Endothelial cell of umbilical vein (primary cell): Measurements from ENCODE around the gene CLIP4. TPM values are rescaled to one million over a fixed set of nuclear protein-coding genes. Genes with fewer than 3 reads are reported as not detected.

ENCODE experiments used
- BruUV-seq: library from RNA; stranded (reverse); fragments of 400-500 nt; replicated peaks from 2 replicates; lab custom pipeline; 2021; lab: Mats Ljungman, UMichigan
- CTCF ChIA-PET: fragments of 300-600, 350-600 bp; sonication (Branson Sonifier 250); formaldehyde crosslinking; loops from one replicate; lab custom pipeline; 2021; ENCODE audit warnings: antibody characterized with exemption, inconsistent platforms; lab: Charles Lee
- POLR2A ChIA-PET: fragments of 300-600, 350-600 bp; sonication (Branson Sonifier 250); formaldehyde crosslinking; loops from one replicate; lab custom pipeline; 2021; ENCODE audit warnings: antibody characterized with exemption, inconsistent platforms; lab: Charles Lee
- DNase-seq: peaks from one replicate; pipeline ENCODE4 v3.0.0-alpha.2; 2011; ENCODE audit warnings: low read depth, low spot score
- FAIRE-seq: peaks from 2 replicates; lab custom pipeline; 2011; peaks lifted over from hg19 to GRCh38; lab: Jason Lieb, UNC
- H2AFZ ChIP-seq: 2 replicates; pipeline ENCODE4 v1.6.0; 2012; ENCODE audit warnings: low read depth, low read length, control low read depth, inconsistent platforms
- H3K27ac ChIP-seq: 2 replicates; pipeline ENCODE4 v1.5.1; 2011; ENCODE audit warnings: low read depth, mild to moderate bottlenecking, control low read depth, low read length, moderate library complexity; ENCODE audit not compliant: insufficient read depth
- H3K27me3 ChIP-seq, 2 experiments: 2 replicates each; pipeline versions ENCODE4 v1.6.0 to v1.6.1; 2011; ENCODE audit warnings: low read length in 2 of 2, mixed read lengths in 1 of 2; ENCODE audit not compliant: control insufficient read depth in 2 of 2, insufficient read depth in 2 of 2
- H3K36me3 ChIP-seq, 2 experiments: 2 replicates in 1 of 2; 3 replicates in 1 of 2; pipeline ENCODE4 v1.5.1; 2011; ENCODE audit warnings: low read length in 2 of 2, mild to moderate bottlenecking in 1 of 2, moderate library complexity in 1 of 2; ENCODE audit not compliant: control insufficient read depth in 2 of 2, insufficient read depth in 2 of 2; ENCODE audit errors: extremely low read depth in 1 of 2
- H3K4me1 ChIP-seq: 3 replicates; pipeline ENCODE4 v1.5.1; 2011; ENCODE audit warnings: mild to moderate bottlenecking, low read length; ENCODE audit not compliant: control insufficient read depth, insufficient read depth; ENCODE audit errors: extremely low read depth
- H3K4me2 ChIP-seq: 2 replicates; pipeline ENCODE4 v1.6.1; 2011; ENCODE audit warnings: low read length, control low read depth, mixed read lengths; ENCODE audit not compliant: insufficient read depth
- H3K4me3 ChIP-seq, 3 experiments: fragments of 200-600 bp in 1 of 3; sonication (generic), shearing (Covaris generic) in 1 of 3; replicated peaks in 1 of 3; 2 replicates each; pipeline ENCODE4 v1.5.1; 2011 to 2016; ENCODE audit warnings: control low read depth in 3 of 3, low read length in 3 of 3, mild to moderate bottlenecking in 2 of 3, inconsistent platforms in 1 of 3, low read depth in 1 of 3, moderate library complexity in 1 of 3; ENCODE audit not compliant: insufficient read depth in 1 of 3
- H3K79me2 ChIP-seq: 2 replicates; pipeline ENCODE4 v1.6.0; 2012; ENCODE audit warnings: low read length, inconsistent platforms; ENCODE audit not compliant: control insufficient read depth, insufficient read depth
- H3K9ac ChIP-seq: replicated peaks from 2 replicates; pipeline ENCODE3; 2011; ENCODE audit warnings: low read length, control low read depth; ENCODE audit not compliant: insufficient read depth; ENCODE audit errors: extremely low read depth
- H3K9me1 ChIP-seq: replicated peaks from 3 replicates; pipeline ENCODE4 v1.6.0; 2011; ENCODE audit warnings: mild to moderate bottlenecking, low read length; ENCODE audit not compliant: control insufficient read depth, insufficient read depth; ENCODE audit errors: extremely low read depth
- H3K9me3 ChIP-seq: replicated peaks from 2 replicates; pipeline ENCODE4 v1.5.1; 2012; ENCODE audit warnings: low read length, inconsistent platforms; ENCODE audit not compliant: control insufficient read depth, insufficient read depth
- H4K20me1 ChIP-seq: replicated peaks from 2 replicates; pipeline ENCODE3; 2011; ENCODE audit warnings: mild to moderate bottlenecking, low read length; ENCODE audit not compliant: control insufficient read depth, insufficient read depth; ENCODE audit errors: extremely low read depth
- EZH2 ChIP-seq: IDR thresholded peaks from 2 replicates; pipeline ENCODE4 v1.6.1; 2012; ENCODE audit warnings: borderline replicate concordance, low read depth, mild to moderate bottlenecking, moderate library complexity, low read length, inconsistent platforms; ENCODE audit not compliant: severe bottlenecking
- FOS ChIP-seq: IDR thresholded peaks from 2 replicates; pipeline ENCODE4 v1.6.1; 2011; ENCODE audit warnings: mild to moderate bottlenecking, low read length, moderate library complexity, borderline replicate concordance; ENCODE audit not compliant: insufficient read depth
- GATA2 ChIP-seq: IDR thresholded peaks from 2 replicates; pipeline ENCODE4 v1.7.0; 2011; ENCODE audit warnings: low read depth, mild to moderate bottlenecking, moderate library complexity, mixed read lengths, low read length; ENCODE audit not compliant: insufficient read length, insufficient read depth
- JUN ChIP-seq: IDR thresholded peaks from 2 replicates; pipeline ENCODE4 v1.6.1; 2011; ENCODE audit warnings: borderline replicate concordance, low read depth; ENCODE audit not compliant: insufficient read length, insufficient read depth
- MAX ChIP-seq: IDR thresholded peaks from 2 replicates; pipeline ENCODE4 v1.6.1; 2011; ENCODE audit not compliant: insufficient read depth, insufficient read length
- MYC ChIP-seq: IDR thresholded peaks from one replicate; pipeline ENCODE4 v1.6.1; 2011; ENCODE audit warnings: mild to moderate bottlenecking, low read depth, low read length
- POLR2A ChIP-seq: IDR thresholded peaks from 2 replicates; pipeline ENCODE4 v1.6.1; 2012; ENCODE audit warnings: low read depth, mild to moderate bottlenecking, control low read depth, low read length
- POLR2AphosphoS5 ChIP-seq: IDR thresholded peaks from 2 replicates; pipeline ENCODE4 v1.6.1; 2012; ENCODE audit warnings: low read depth, mild to moderate bottlenecking, control low read depth, low read length, moderate library complexity; ENCODE audit not compliant: insufficient read depth
- dilution Hi-C: fragments of 300-500 bp; cut with MboI; formaldehyde crosslinking; loops from one replicate; pipeline ENCODE4 v1.15.0; 2019; ENCODE audit warnings: low sequenced_read_pairs; ENCODE audit not compliant: extremely low pct_ligation_motif_present
- intact Hi-C: fragments of 100-400 bp; cut with micrococcal nuclease; formaldehyde crosslinking; loops from one replicate; pipeline ENCODE4 v1.10.0; 2022
- polyA plus RNA-seq, 4 experiments: library from polyadenylated mRNA; depleted of rRNA in 3 of 4; stranded (reverse) in 3 of 4; unstranded in 1 of 4; fragments of >200 nt; gene quantifications; 2 replicates each; pipeline versions ENCODE4 v1.2.1 to v1.2.3, GENCODE V29; 2011 to 2012; ENCODE audit warnings: missing spikeins in 1 of 4
- total RNA-seq: library from RNA; stranded (reverse); gene quantifications from 2 replicates; pipeline ENCODE4 v1.2.3, GENCODE V29; 2021
- TF ChIP-seq, protein P1 (sequence below), 2 donors: IDR thresholded peaks; 1 replicate in 1 of 2; 2 replicates in 1 of 2; pipeline ENCODE4 v1.5.1; 2011; ENCODE audit warnings: low read length in 2 of 2, mild to moderate bottlenecking in 2 of 2, moderate library complexity in 2 of 2, control low read depth in 1 of 2, inconsistent platforms in 1 of 2, low read depth in 1 of 2; ENCODE audit not compliant: insufficient read depth in 1 of 2; ENCODE audit errors: extremely low read depth in 1 of 2

The CLIP4 gene
- total and polyA plus RNA-seq, 2 donors (not counting 3 experiments of a cell fraction or from before 2014, with no cell fraction given) = 9.2 to 24.0 TPM

- dilution Hi-C loops (no loop called here), intact Hi-C loops (no loop called here)
- Histone ChIP-seq H4K20me1 (no peaks in the 10 kb centered on the region), H3K9me3 (no peaks in the 10 kb centered on the region), H3K9ac (peak overlapping the region; percentile 53), H3K79me2 (peaks cover 30% of the 10 kb centered on the region), H3K4me3 (peak overlapping the region in 1 of 3 experiments; percentile 29), H3K4me2 (peak overlapping the region; percentile 65), H3K36me3 (peaks cover 0 to 8% of the 10 kb centered on the region in 2 experiments), H3K4me1 (peaks cover 24% of the 10 kb centered on the region), H3K27me3 (no peaks in the 10 kb centered on the region), H3K27ac (peak overlapping the region; percentile 90), H2AFZ (peak overlapping the region; percentile 28), H3K9me1 (no peaks in the 10 kb centered on the region)
- peak; percentile 33 for FAIRE-seq
- peak; percentile 41 for DNase-seq
- TF ChIP-seq MAX (no peak), MYC (no peak), GATA2 (no peak), EZH2 (no peak), POLR2AphosphoS5 (no peak), POLR2A (no peak), JUN (no peak), FOS (no peak)
- TF ChIP-seq, protein P1, sequence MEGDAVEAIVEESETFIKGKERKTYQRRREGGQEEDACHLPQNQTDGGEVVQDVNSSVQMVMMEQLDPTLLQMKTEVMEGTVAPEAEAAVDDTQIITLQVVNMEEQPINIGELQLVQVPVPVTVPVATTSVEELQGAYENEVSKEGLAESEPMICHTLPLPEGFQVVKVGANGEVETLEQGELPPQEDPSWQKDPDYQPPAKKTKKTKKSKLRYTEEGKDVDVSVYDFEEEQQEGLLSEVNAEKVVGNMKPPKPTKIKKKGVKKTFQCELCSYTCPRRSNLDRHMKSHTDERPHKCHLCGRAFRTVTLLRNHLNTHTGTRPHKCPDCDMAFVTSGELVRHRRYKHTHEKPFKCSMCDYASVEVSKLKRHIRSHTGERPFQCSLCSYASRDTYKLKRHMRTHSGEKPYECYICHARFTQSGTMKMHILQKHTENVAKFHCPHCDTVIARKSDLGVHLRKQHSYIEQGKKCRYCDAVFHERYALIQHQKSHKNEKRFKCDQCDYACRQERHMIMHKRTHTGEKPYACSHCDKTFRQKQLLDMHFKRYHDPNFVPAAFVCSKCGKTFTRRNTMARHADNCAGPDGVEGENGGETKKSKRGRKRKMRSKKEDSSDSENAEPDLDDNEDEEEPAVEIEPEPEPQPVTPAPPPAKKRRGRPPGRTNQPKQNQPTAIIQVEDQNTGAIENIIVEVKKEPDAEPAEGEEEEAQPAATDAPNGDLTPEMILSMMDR (IDR thresholded peaks at IDR 0.05; ENCODE audit: extremely low read depth in 1 of 2, insufficient read depth in 1 of 2, low read depth in 1 of 2, low read length in 2 of 2) = no peak
- POLR2A ChIA-PET = interaction anchor here (0.6 to 3.0 kb wide), 2 partner anchors 12 to 13 kb away, joined by 5 to 30 read pairs; no protein-coding TSS in a partner anchor
- CTCF ChIA-PET = interaction anchor here (0.9 to 2.8 kb wide), 11 partner anchors 9 to 114 kb away, joined by 3 to 41 read pairs (median 4); no protein-coding TSS in a partner anchor
- BruUV-seq = TSS peak; percentile 95
These were observed 14.5 kb downstream of the CLIP4 start for GRCh38 chr2:29129586-29130281.
